T1000 (cell line): ENCODE results near the gene HEATR1.
"Not testable (repeated sequence)": the region's sequence is repeated elsewhere in the genome, so short reads cannot be mapped to it uniquely, and the experiment has no call there.

Source experiments
- DNase-seq: peaks from one replicate; lab custom pipeline; 2025; ENCODE audit warnings: mixed read lengths; lab: John Stamatoyannopoulos, UW

HEATR1 gene, protein sequence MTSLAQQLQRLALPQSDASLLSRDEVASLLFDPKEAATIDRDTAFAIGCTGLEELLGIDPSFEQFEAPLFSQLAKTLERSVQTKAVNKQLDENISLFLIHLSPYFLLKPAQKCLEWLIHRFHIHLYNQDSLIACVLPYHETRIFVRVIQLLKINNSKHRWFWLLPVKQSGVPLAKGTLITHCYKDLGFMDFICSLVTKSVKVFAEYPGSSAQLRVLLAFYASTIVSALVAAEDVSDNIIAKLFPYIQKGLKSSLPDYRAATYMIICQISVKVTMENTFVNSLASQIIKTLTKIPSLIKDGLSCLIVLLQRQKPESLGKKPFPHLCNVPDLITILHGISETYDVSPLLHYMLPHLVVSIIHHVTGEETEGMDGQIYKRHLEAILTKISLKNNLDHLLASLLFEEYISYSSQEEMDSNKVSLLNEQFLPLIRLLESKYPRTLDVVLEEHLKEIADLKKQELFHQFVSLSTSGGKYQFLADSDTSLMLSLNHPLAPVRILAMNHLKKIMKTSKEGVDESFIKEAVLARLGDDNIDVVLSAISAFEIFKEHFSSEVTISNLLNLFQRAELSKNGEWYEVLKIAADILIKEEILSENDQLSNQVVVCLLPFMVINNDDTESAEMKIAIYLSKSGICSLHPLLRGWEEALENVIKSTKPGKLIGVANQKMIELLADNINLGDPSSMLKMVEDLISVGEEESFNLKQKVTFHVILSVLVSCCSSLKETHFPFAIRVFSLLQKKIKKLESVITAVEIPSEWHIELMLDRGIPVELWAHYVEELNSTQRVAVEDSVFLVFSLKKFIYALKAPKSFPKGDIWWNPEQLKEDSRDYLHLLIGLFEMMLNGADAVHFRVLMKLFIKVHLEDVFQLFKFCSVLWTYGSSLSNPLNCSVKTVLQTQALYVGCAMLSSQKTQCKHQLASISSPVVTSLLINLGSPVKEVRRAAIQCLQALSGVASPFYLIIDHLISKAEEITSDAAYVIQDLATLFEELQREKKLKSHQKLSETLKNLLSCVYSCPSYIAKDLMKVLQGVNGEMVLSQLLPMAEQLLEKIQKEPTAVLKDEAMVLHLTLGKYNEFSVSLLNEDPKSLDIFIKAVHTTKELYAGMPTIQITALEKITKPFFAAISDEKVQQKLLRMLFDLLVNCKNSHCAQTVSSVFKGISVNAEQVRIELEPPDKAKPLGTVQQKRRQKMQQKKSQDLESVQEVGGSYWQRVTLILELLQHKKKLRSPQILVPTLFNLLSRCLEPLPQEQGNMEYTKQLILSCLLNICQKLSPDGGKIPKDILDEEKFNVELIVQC (N-terminal part only)

DNA sequence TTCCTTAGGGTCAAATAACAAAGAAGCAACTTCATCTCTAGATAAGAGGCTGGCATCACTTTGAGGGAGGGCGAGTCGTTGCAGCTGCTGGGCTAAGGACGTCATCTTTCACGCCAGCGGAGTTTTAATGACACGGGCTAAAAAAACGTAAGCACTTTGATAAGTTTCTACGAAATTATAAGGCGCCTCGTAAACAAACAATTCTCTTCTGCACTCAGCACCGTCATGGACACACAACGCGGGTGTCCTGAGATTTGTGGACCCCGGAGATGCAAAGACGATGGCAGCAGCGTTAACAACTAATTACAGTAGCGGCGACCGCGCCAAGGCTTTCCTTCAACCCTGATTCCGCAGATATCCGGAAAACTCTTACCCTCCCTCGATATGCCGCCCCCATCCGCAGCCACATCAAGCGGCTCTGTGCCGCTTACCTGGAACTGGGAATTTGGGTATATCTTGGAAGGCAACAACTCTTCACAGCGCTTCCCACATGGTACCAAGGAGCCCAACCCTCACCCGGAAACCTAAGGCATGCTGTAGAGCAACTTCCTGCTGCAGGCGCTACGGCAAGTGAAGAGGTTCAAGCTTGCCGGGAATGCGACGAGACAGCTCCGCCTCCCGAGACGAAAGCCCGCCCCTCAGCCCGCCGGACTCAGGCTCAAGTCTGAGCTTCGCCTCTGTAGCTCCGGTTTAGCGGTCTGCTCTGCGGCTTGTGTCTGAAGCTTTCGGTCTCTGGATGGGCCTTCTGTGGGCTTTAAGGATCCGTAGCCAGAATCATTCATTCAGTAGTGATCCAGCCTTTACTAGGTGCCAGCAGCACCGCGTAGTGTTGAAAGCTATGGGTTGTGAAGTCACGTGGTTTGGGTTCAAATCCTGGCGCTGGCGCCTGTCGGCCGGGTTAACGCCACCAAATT, at the start of gene HEATR1:
HEATR1 (minus strand) TSS at position 526 of the 914 bp plus-strand sequence; CDS start at position 105, 421 bp downstream.
- peak; percentile 85 for DNase-seq

DNA sequence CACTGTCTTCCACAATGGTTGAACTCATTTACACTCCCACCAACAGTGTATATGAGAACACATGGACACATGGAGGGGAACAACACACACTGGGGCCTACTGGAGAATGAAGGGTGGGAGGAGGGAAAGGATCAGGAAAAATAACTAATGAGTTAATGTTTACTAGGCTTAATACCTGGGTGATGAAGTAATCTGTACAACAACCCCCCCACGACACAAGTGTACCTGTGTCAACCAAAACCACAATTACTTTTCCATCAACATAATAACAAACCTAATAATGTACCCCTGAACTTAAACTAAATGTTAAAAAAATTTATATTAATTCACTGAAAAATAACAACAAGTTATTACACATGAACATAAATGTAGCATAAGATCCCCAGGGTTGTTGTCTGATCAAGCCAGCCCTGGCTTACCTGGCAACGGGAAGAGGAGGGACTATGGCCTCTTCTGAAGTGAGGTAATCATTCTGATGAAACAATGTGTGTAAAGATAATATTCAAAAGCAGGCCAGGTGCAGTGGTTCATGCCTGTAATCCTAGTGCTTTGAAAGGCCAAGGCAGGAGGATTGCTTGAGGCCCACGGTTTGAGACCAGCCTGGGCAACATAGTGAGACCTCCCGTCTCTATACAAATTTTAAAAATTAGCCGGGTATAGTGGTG, 40.8 kb upstream of the HEATR1 start:
- DNase-seq: no peak

DNA sequence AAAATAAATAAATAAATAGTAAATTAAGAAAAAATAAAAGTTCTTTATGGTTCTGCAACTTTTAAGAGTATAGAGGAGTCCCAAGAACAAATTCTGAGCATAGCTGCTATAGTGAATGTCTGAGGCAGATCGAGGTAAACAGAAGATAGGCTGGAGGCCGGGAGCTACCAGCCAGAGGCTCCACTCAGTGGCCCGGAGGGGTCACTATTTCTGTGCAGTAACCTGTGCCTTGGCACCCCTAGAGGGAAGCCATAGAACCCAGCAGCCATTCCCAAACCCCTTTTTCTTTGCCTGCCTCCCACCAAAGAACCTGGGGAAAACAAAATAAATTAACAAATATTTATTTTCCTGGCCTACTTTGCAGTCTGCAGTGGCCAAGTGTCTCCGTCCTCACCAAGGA, 38.4 kb upstream of the HEATR1 start:
- DNase-seq: no peak

DNA sequence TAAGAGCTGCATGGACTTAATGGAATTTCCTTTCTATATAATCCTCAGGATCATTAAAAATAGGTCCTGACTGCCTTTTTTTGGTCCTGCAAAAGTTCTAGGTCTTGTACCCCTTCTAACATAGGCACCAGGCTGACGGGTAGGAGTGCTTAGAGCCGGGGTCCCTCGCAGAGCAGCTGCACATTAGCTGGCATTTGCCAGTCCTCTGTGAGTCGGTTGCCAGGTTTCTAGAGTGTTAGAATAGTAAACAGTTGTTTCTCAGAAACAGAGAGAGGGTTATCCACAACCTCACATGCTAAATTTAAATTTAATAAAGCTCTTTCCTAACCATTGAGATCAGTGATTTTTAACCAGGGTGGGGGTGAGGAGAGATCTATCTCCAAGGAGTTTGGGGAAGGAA, 35.4 kb upstream of the HEATR1 start:
- no peak for DNase-seq

DNA sequence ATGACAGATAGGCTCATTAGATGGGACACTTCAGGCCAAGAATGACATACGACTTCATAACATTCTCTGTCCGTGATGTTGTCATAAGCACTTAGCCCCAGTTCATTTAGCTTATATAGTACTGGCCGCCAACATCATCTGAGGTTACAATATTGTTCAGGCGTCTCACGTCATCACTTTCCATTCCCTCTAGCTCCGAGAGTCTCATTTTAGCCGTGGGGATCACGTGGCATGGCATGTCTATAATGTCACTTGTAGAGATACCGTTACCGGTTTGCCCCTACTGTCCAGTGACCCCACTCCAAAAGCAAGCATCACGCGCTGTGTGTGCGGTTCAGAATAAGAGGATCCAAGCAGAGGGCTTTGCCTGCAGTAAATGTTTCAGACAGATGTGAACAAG, 34.6 kb upstream of the HEATR1 start:
- no peak for DNase-seq

DNA sequence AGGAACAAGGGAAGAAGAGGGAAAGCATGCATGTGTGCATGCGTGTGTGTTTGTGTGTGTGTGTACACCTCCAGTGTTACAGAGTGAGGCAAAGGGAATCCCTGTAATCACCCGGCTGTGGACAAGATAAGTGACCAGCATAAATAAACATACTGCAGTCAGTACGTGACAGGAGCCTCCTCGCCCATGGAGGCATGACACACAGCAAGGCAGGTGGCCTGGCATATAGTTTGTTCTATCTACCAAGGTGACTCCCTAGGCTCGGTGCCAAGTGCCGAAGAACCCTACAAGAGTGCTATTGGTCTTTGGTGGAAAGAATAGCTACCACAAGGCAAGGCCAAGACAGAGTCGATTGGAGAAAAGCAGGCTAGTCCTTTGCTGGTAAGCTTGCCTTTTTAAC, 31.7 kb upstream of the HEATR1 start:
- DNase-seq: no peak

DNA sequence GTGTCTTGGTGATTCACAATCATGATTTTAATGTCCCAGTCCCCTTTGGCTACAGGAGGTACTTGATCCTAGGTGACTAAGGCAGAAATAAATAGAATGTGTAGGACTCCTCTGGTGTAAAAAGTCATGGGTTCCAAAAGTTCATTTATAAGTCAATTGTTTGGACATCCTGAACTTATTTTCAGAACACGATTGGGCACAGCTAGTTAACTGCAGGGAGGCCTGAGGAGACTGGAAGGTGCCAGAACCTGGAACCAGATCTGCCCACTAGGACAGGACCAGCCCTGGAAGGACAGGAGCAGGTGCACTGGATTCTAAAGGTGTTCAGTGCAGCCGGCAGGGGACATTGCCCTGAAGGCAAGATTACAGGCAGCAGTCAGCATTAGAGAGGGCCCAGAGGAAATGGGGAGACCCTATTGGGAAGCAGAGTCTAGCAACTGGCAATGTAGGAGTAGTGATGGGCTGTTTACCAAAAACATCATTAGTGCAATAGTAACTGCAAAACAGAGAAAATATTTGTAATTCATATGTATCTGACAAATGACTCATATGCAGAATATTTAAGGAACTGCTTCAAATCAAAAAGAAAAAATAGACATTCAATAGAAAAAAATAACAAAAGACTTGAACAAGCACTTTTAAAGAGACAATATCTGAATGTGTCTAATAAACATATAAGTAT, 23.6 kb upstream of the HEATR1 start:
- DNase-seq: no peak

DNA sequence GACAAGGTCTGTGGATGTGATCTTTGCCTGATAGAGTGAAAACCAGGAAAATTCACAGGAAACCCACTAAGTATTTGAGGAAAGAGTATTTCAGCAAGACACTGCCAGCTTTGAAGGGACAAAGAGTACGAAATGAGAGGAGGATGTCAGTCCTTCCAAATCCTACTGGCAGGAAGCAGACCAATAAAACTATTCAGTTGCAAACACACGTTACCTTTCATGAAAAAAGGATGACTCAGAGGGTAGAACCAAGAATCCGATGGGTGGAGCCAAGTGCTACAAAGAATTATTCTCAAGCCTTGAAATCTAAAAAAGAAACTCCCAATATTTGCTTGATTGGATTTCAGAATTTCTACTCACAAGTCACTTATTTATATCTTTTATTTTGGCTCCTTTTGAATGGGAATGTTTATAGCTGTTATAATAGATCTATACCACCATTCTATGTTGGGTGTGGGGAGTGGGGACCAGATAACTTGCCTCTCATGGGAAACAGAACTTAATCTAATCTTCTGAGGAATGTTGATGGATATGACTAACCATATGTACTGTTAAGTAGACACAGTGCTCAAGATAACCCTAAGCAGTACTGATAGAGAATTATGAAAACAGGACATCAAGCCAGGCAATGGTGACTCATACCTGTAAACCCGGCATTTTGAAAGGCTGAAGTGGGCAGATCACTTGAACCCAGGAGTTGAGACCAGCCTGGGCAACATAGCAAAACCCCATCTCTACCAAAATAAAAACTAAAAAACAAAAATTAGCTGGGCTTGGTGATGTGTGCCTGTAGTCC, 19.3 kb upstream of the HEATR1 start:
- peak; percentile 4 for DNase-seq

DNA sequence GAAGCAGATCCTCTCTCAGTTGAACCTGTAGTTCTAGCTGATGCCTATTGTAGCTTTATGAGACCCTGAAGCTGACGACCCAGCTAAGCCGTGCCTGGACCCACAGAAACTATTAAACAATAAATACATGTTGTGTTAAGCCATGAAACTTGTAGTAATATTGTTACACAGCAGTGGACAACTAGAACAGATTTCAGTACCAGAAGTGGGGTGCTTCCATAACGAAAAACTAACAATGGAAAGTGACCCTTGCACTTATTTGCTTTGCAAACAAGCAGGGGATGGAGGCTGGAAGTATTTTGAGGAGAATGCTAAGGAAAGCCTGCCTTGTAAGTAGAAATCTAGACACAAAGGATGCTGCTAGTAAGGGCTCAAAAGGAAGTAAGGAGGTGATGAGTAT, 18.1 kb upstream of the HEATR1 start:
- no peak for DNase-seq

DNA sequence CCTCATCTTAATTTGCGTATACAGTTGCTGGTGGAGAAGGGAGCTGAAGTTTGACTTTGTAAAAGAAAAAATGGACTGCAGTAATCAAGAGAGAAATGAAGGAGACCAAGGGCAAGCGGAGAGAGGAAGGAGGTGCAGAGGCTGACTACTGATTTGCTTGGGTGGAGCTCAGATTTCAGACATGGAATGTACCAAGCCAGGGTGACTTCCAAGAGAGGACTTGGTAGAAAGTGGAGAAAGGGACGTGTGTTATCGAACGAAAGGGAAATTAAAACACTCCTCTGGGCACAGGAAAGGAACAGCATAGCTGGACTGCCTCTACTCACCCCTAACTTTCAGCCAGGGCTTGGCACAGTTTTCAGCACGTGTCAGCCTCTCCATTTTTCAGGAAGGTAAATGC, 15.1 kb upstream of the HEATR1 start:
- no peak for DNase-seq

DNA sequence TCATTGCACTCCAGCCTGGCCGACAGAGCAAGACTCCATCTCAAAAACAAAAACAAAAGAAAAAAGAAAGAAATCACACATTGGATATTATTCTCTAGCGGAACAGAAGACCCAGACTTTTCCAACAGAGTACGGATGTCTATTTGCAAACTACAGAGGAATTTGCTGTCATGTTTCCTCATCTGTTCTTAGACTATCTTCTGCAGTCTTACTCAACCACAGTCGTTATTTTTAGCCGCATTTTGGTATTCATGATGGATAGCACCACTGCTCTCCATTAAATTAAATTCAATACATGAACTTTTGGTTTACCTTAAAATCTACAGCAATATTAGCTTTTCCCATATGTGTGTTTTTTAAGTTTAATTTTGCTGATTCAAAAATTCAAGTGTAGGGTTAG, 14.2 kb upstream of the HEATR1 start:
- no peak for DNase-seq

DNA sequence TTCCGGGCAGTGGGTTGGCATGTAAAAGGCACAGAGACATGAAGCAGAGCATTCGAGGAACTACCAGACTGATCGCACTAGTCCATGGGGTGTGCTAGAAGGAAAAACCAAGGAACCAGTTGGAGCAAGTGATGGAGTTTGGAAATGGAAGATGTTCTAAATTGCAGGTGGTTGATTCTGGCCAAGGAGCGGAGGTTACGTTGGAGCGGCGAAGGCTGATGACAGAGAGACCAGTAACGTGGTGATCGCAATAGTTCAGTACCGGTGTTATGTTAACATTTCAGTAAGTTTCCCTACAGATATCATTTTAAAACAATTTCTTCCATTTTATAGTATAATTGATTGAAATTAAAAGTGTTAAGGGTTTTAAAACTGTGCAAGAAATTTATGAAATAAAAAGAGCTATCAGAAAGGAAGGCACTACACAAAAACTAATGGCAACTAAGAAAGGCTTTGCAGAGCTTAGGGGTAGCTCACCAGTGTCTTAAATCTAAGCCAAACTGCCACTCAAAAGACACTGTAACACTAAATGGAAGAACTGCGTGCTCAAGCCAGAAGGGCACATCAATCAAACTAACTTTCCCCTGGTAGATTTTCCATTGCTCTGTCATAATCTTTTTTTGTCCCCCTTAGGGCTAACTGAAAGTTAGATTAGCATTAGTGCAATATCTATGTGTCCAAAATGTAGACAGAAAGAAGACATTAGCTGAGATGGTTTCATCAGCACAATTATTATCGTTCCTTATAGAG, 11.3 kb upstream of the HEATR1 start:
- DNase-seq: no peak

DNA sequence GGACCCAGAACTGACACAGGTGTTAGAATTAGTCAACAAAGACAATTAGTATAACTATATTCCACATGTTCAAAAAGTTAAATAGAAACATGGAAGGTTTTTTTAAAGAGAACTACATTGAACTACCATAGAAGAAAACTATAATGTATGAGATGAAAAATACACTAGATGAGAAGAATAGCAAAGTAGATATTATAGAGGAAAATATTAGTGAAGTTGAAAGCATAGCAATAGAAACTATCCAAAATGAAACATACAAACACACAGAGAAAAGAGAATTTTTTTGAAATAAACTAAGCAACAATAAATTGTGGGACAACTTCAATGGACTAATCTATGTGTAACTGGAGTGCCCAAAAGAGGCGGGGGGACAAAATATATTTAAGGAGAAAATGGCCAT, 8.0 kb upstream of the HEATR1 start:
- DNase-seq: no peak

DNA sequence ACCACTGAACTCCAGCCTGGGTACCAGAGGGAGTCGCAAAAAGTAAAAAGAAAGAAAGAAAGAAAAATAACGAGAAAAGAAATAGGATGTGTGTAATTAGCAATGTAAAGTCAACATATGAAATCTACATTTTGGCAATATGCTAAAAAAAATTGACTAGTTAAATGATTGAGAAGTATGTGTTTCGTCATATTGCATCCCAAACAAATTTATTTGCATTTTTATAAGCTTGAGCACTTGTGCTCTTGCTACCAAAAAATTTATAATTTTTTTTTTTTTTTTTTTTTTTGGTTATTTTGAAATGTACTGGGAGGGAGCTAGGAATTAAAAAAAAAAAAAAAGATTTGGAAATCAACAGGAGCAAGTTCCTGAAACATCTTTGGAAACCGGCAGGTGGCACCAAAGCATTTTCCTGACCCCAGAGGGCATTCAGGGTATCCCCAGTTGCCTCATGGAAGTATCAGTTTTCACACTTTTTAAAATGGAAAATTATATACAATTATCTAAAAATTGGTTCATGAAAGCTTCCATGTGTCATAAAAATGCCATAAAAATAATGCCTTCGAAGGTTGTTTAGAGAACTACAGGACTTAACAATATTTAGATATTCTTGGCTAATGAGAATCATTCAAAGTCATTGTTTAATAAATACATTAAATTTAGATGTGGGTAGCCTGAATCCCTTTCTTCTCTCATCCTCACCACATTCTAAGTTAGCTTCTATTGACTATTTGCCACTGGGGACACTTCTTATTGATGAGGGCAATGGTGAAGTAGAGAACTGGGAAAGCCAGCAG, 4.8 kb upstream of the HEATR1 start:
- DNase-seq: peak; percentile 31

DNA sequence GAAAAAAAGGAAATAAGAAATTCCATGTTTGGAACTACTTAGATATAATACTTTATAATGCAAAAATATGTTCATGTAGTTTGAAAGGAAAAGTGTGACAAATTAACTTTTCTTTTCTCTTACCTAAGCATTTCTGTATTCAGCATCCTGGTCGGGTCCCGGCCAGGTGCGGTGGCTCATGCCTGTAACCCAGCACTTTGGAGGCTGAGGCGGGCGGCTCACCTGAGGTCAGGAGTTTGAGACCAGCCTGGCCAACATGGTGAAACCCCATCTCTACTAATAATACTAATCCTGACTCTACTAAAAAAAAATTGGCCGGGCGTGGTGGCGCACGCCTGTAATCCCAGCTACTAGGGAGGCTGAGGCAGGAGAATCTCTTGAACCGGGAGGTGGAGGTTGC, 3.3 kb upstream of the HEATR1 start:
- not testable (repeated sequence) for DNase-seq

DNA sequence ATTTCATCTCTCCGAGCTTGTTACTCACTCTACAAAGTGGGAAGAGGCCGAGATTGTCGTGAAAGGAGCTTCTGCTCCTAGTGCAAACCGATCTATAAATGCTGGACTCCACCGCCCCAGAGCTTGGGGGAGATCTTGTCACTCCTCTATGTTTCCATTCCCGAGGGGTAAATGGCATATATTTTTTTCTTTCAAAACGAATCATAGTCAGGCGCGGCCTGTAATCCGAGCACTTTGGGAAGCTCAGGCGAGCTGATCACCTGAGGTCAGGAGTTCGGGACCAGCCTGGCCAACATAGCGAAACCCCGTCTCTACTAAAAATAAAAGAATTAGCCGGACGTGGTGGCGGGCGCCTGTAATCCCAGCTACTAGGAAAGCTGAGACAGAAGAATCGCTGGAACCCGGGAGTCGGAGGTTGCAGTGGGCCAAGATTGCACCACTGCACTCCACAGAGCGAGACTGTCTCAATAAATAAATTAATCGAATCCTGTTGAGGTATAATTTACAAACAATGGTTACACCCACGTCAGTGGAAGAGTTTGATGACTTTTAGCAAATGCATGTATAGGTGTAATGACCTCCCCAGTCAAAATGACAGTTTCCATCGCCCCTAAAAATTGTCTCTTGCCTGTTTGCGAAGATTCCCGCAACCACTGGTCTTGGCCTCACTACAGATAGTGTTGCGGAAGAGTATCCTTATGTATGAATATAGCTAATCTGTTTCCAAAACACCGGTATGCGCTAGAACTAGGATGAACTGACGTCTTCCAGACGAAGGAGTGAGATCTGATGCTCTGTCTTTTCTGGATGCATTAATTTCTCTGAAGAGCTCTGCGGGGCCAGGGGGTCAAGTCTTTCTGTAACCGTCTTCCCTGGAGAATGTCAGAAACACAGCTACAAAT, 840 bp upstream of the HEATR1 start:
- DNase-seq: no peak

DNA sequence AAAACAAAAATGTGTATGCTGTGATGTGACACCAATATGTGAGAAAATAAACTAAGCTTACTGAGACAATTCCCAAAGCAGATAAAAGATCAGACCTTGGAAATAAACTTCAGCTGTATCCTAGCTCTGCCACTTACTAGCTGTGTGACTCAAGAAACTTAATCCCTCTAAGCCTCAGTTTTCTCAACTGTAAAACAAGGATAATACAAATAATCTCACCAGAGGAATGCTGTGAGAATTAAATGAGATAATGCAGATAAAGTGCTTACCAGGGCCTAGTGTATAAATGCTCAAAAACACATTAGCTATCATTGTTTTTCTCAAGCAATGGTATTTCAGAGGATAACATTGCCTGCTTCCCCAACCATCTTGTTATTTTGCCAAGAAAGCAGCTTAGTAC, 2.1 kb downstream of the HEATR1 start:
- DNase-seq: no peak
